ENCODE data around the gene USB1.

Gene USB1

GRCh38 chr16:58010886-58011285, 9.7 kb downstream of the USB1 start:
- Histone ChIP-seq H3K27me3 (ENCODE audit: insufficient read depth, low read depth) (no peaks in the 10 kb centered on the region), H2AFZ (ENCODE audit: low read depth) (no peak overlapping the region), H3K9ac (no peak overlapping the region), H3K27ac (no peak overlapping the region), H3K79me2 (ENCODE audit: insufficient read depth, low read depth) (no peaks in the 10 kb centered on the region), H3K4me2 (no peak overlapping the region), H4K20me1 (ENCODE audit: insufficient read depth) (no peaks in the 10 kb centered on the region), H3K4me3 (IDR thresholded peaks at IDR 0.05; ENCODE audit: insufficient read depth, low read depth, low read length) (no peak overlapping the region), H3K36me3 (ENCODE audit: insufficient read depth) (no peaks in the 10 kb centered on the region; the same call in 1 of the 2 replicates), H3K4me1 (ENCODE audit: low read depth, poor library complexity, severe bottlenecking) (no peaks in the 10 kb centered on the region)
- TF ChIP-seq CTCF (conservative IDR thresholded peaks at IDR 0.05; ENCODE audit: low read depth, low read length): no peak

GRCh38 chr16:58011652-58012051, 10.4 kb downstream of the USB1 start:
- Histone ChIP-seq H3K27ac (no peak overlapping the region), H4K20me1 (ENCODE audit: insufficient read depth) (no peaks in the 10 kb centered on the region), H3K9ac (no peak overlapping the region), H3K4me2 (no peak overlapping the region), H3K79me2 (ENCODE audit: insufficient read depth, low read depth) (no peaks in the 10 kb centered on the region), H2AFZ (ENCODE audit: low read depth) (no peak overlapping the region), H3K4me3 (IDR thresholded peaks at IDR 0.05; ENCODE audit: insufficient read depth, low read depth, low read length) (no peak overlapping the region), H3K4me1 (ENCODE audit: low read depth, poor library complexity, severe bottlenecking) (no peaks in the 10 kb centered on the region), H3K36me3 (ENCODE audit: insufficient read depth) (no peaks in the 10 kb centered on the region; the same call in 1 of the 2 replicates), H3K27me3 (ENCODE audit: insufficient read depth, low read depth) (no peaks in the 10 kb centered on the region)
- no peak for TF ChIP-seq CTCF (conservative IDR thresholded peaks at IDR 0.05; ENCODE audit: low read depth, low read length)

GRCh38 chr16:58012481-58012880, 11.3 kb downstream of the USB1 start:
- H3K9ac ChIP-seq: no peak overlapping the region
- H2AFZ ChIP-seq (ENCODE audit: low read depth): no peak overlapping the region
- H3K27me3 ChIP-seq (ENCODE audit: insufficient read depth, low read depth): no peaks in the 10 kb centered on the region
- H3K27ac ChIP-seq: no peak overlapping the region
- no peak overlapping the region for H3K4me3 ChIP-seq (IDR thresholded peaks at IDR 0.05; ENCODE audit: insufficient read depth, low read depth, low read length)
- H3K4me1 ChIP-seq (ENCODE audit: low read depth, poor library complexity, severe bottlenecking): no peaks in the 10 kb centered on the region
- H3K36me3 ChIP-seq (ENCODE audit: insufficient read depth): no peaks in the 10 kb centered on the region; the same call in 1 of the 2 replicates
- no peak for TF ChIP-seq CTCF (conservative IDR thresholded peaks at IDR 0.05; ENCODE audit: low read depth, low read length)
- no peak overlapping the region for H3K4me2 ChIP-seq
- H4K20me1 ChIP-seq (ENCODE audit: insufficient read depth): no peaks in the 10 kb centered on the region
- H3K79me2 ChIP-seq (ENCODE audit: insufficient read depth, low read depth): no peaks in the 10 kb centered on the region

- Histone ChIP-seq H2AFZ (ENCODE audit: low read depth) (no peak overlapping the region), H3K27ac (no peak overlapping the region), H3K4me2 (no peak overlapping the region), H3K9ac (no peak overlapping the region), H3K4me3 (IDR thresholded peaks at IDR 0.05; ENCODE audit: insufficient read depth, low read depth, low read length) (no peak overlapping the region), H3K27me3 (ENCODE audit: insufficient read depth, low read depth) (no peaks in the 10 kb centered on the region), H3K36me3 (ENCODE audit: insufficient read depth) (no peaks in the 10 kb centered on the region; the same call in 1 of the 2 replicates), H3K79me2 (ENCODE audit: insufficient read depth, low read depth) (no peaks in the 10 kb centered on the region), H4K20me1 (ENCODE audit: insufficient read depth) (no peaks in the 10 kb centered on the region), H3K4me1 (ENCODE audit: low read depth, poor library complexity, severe bottlenecking) (no peaks in the 10 kb centered on the region)
- no peak for TF ChIP-seq CTCF (conservative IDR thresholded peaks at IDR 0.05; ENCODE audit: low read depth, low read length)
Observed at GRCh38 chr16:58013201-58013956, 12.2 kb downstream of the USB1 start.

Measured in KMS-11 (cell line).